NCI-H82 treated with DMSO at 0.1 percent for 48 hours (cell line): ENCODE data around the gene STPG4.

ENCODE experiments used
- DNase-seq: peaks from one replicate; lab custom pipeline; 2025; ENCODE audit not compliant: unreplicated experiment; lab: John Stamatoyannopoulos, UW

STPG4 gene

GRCh38 chr2:47091118-47091517 is 64.0 kb downstream of the STPG4 start:
- DNase-seq: no peak

- DNase-seq: no peak
Observed at GRCh38 chr2:47089083-47089464, 66.0 kb downstream of the STPG4 start.

GRCh38 chr2:47088371-47089082 is 66.6 kb downstream of the STPG4 start:
- DNase-seq: no peak

GRCh38 chr2:47087051-47087450 is 68.1 kb downstream of the STPG4 start:
- no peak for DNase-seq

- DNase-seq: no peak
Observed at GRCh38 chr2:47086571-47086970, 68.5 kb downstream of the STPG4 start.

GRCh38 chr2:47086054-47086471 is 69.0 kb downstream of the STPG4 start:
- no peak for DNase-seq

- no peak for DNase-seq
Observed at GRCh38 chr2:47083886-47084687, 71.0 kb downstream of the STPG4 start.

- DNase-seq: no peak
Observed at GRCh38 chr2:47083485-47083884, 71.6 kb downstream of the STPG4 start.

- no peak for DNase-seq
Observed at GRCh38 chr2:47083005-47083404, 72.1 kb downstream of the STPG4 start.

GRCh38 chr2:47080888-47081301 is 74.2 kb downstream of the STPG4 start:
- DNase-seq: no peak

- no peak for DNase-seq
Observed at GRCh38 chr2:47079515-47080412, 75.3 kb downstream of the STPG4 start.

GRCh38 chr2:47078541-47079482 is 76.3 kb downstream of the STPG4 start:
- no peak for DNase-seq

- DNase-seq: no peak
Observed at GRCh38 chr2:47077442-47078117, 77.5 kb downstream of the STPG4 start.

GRCh38 chr2:47076586-47077441 is 78.3 kb downstream of the STPG4 start:
- no peak for DNase-seq

GRCh38 chr2:47076126-47076506 is 79.0 kb downstream of the STPG4 start:
- no peak for DNase-seq

- DNase-seq: no peak
Observed at GRCh38 chr2:47075361-47076125, 79.6 kb downstream of the STPG4 start.

- DNase-seq: no peak
Observed at GRCh38 chr2:47074691-47075090, 80.4 kb downstream of the STPG4 start.

- DNase-seq: no peak
Observed at GRCh38 chr2:47073641-47074040, 81.5 kb downstream of the STPG4 start.
